Mesendoderm (in vitro differentiated cells): Measurements from ENCODE around the gene TAL2.

Source experiments
- DNase-seq: peaks from one replicate; pipeline ENCODE4 v3.0.0; 2013
- H2AK5ac ChIP-seq: 2 replicates; pipeline ENCODE4 v1.6.1; 2013; ENCODE audit warnings: low read length, inconsistent platforms
- H2BK120ac ChIP-seq: 2 replicates; pipeline ENCODE4 v1.6.1; 2013; ENCODE audit warnings: low read depth, mild to moderate bottlenecking, low read length, moderate library complexity, mixed read lengths
- H2BK15ac ChIP-seq: replicated peaks from 2 replicates; pipeline ENCODE4 v1.6.1; 2013; ENCODE audit warnings: low read depth, mild to moderate bottlenecking, moderate library complexity
- H2BK5ac ChIP-seq: 2 replicates; pipeline ENCODE4 v1.6.1; 2013; ENCODE audit warnings: low read length, inconsistent platforms
- H3K18ac ChIP-seq: 2 replicates; pipeline ENCODE4 v1.6.1; 2013; ENCODE audit warnings: mild to moderate bottlenecking, low read length, mixed read lengths
- H3K23ac ChIP-seq: one replicate; pipeline ENCODE4 v1.6.1; 2013; ENCODE audit warnings: low read length
- H3K27ac ChIP-seq: 2 replicates; pipeline ENCODE4 v1.5.1; 2013; ENCODE audit warnings: low read depth, mild to moderate bottlenecking, inconsistent platforms, low read length, moderate library complexity
- H3K27me3 ChIP-seq: 2 replicates; pipeline ENCODE4 v1.6.1; 2013; ENCODE audit warnings: low read length, control low read depth, mild to moderate bottlenecking, inconsistent platforms; ENCODE audit not compliant: insufficient read depth, poor library complexity
- H3K36me3 ChIP-seq: 2 replicates; pipeline ENCODE4 v1.6.1; 2013; ENCODE audit warnings: low read length, inconsistent platforms; ENCODE audit not compliant: control insufficient read depth, insufficient read depth
- H3K4ac ChIP-seq: one replicate; pipeline ENCODE4 v1.6.1; 2013; ENCODE audit warnings: low read depth, mild to moderate bottlenecking, low read length, moderate library complexity
- H3K4me1 ChIP-seq: 2 replicates; pipeline ENCODE4 v1.6.1; 2013; ENCODE audit warnings: low read depth, low read length, inconsistent platforms; ENCODE audit not compliant: control insufficient read depth
- H3K4me2 ChIP-seq: 2 replicates; pipeline ENCODE4 v1.6.1; 2013; ENCODE audit warnings: low read length
- H3K4me3 ChIP-seq: 2 replicates; pipeline ENCODE4 v1.5.1; 2013; ENCODE audit warnings: mild to moderate bottlenecking, low read length
- H3K56ac ChIP-seq: one replicate; pipeline ENCODE4 v1.6.1; 2013; ENCODE audit warnings: low read length
- H3K79me1 ChIP-seq: 2 replicates; pipeline ENCODE4 v1.6.1; 2013; ENCODE audit warnings: low read length, inconsistent platforms
- H3K79me2 ChIP-seq: 2 replicates; pipeline ENCODE4 v1.6.1; 2013; ENCODE audit warnings: mild to moderate bottlenecking, low read length; ENCODE audit not compliant: control insufficient read depth, insufficient read depth
- H3K9ac ChIP-seq: 2 replicates; pipeline ENCODE4 v1.6.1; 2013; ENCODE audit warnings: low read length, inconsistent platforms
- H4K5ac ChIP-seq: one replicate; pipeline ENCODE4 v1.6.1; 2013; ENCODE audit warnings: low read length
- H4K8ac ChIP-seq: one replicate; pipeline ENCODE4 v1.6.1; 2013; ENCODE audit warnings: low read depth, mild to moderate bottlenecking, control low read depth, low read length, moderate library complexity
- WGBS: extraction: QIAGEN DNeasy Blood & Tissue Kit; methylation state at CpG from one replicate; pipeline ENCODE4 v1.1.7; 2013; ENCODE audit warnings: low lambda C conversion rate, missing lambda C conversion rate; ENCODE audit not compliant: insufficient coverage; ENCODE audit errors: extremely low coverage; 5-methylcytosine and 5-hydroxymethylcytosine counted together

TAL2 gene

GRCh38 chr9:105694190-105694847 lies 32.1 kb downstream of the TAL2 start, which contains the start of gene TMEM38B:
TMEM38B (plus strand) TSS chr9:105694541; CDS start chr9:105694661, 120 bp downstream.
- H3K27me3 ChIP-seq = peaks cover 9% of the 10 kb centered on the region
- H3K79me2 ChIP-seq = no peaks in the 10 kb centered on the region
- peak within 1 kb of the TSS; percentile 77 for H3K9ac ChIP-seq
- H3K18ac ChIP-seq = peak within 1 kb of the TSS; percentile 77
- peak; percentile 88 for DNase-seq
- H2BK15ac ChIP-seq = no peak within 1 kb of the TSS
- H3K4me1 ChIP-seq = peaks cover 7% of the 10 kb centered on the region
- H2BK5ac ChIP-seq = no peak within 1 kb of the TSS
- H2AK5ac ChIP-seq = no peak within 1 kb of the TSS
- no peak within 1 kb of the TSS for H2BK120ac ChIP-seq
- H3K4me3 ChIP-seq = peak within 1 kb of the TSS; percentile 85
- WGBS = no CpG with 5 or more reads among the region's 65 CpGs
- H3K36me3 ChIP-seq = no peaks in the 10 kb centered on the region
- no peak within 1 kb of the TSS for H3K4ac ChIP-seq
- peak within 1 kb of the TSS; percentile 91 for H3K4me2 ChIP-seq
- no peaks in the 10 kb centered on the region for H3K79me1 ChIP-seq
- H3K27ac ChIP-seq = no peak within 1 kb of the TSS
- no peak within 1 kb of the TSS for H3K23ac ChIP-seq
- no peak within 1 kb of the TSS for H4K5ac ChIP-seq
- H4K8ac ChIP-seq = no peak within 1 kb of the TSS
- peak within 1 kb of the TSS; percentile 92 for H3K56ac ChIP-seq

- Histone ChIP-seq H3K36me3 (no peaks in the 10 kb centered on the region), H3K56ac (peak overlapping the region; percentile 92), H3K4me3 (peak overlapping the region; percentile 85), H2BK15ac (no peak overlapping the region), H3K27me3 (peaks cover 9% of the 10 kb centered on the region), H3K23ac (no peak overlapping the region), H3K4ac (no peak overlapping the region), H4K8ac (no peak overlapping the region), H3K18ac (peak overlapping the region; percentile 77), H3K79me2 (no peaks in the 10 kb centered on the region), H3K4me1 (peaks cover 7% of the 10 kb centered on the region), H2BK120ac (no peak overlapping the region), H4K5ac (no peak overlapping the region), H3K9ac (peak overlapping the region; percentile 77), H3K79me1 (no peaks in the 10 kb centered on the region), H2AK5ac (no peak overlapping the region), H2BK5ac (no peak overlapping the region), H3K27ac (no peak overlapping the region), H3K4me2 (peak overlapping the region; percentile 90)
- no CpG with 5 or more reads among the region's 42 CpGs for WGBS
- peak; percentile 72 for DNase-seq
Observed at GRCh38 chr9:105694848-105695581, 32.8 kb downstream of the TAL2 start.

GRCh38 chr9:105696219-105696793 lies 34.0 kb downstream of the TAL2 start:
- Histone ChIP-seq H4K5ac (no peak overlapping the region), H2BK5ac (no peak overlapping the region), H3K18ac (no peak overlapping the region), H3K79me2 (no peaks in the 10 kb centered on the region), H3K27me3 (peaks cover 9% of the 10 kb centered on the region), H3K9ac (no peak overlapping the region), H3K4me3 (no peak overlapping the region), H3K56ac (no peak overlapping the region), H3K27ac (no peak overlapping the region), H2AK5ac (no peak overlapping the region), H3K4ac (no peak overlapping the region), H4K8ac (no peak overlapping the region), H3K23ac (no peak overlapping the region), H2BK120ac (no peak overlapping the region), H3K79me1 (no peaks in the 10 kb centered on the region), H3K36me3 (no peaks in the 10 kb centered on the region), H3K4me2 (no peak overlapping the region), H3K4me1 (peaks cover 7% of the 10 kb centered on the region), H2BK15ac (no peak overlapping the region)
- WGBS = no CpG with 5 or more reads among the region's 12 CpGs
- no peak for DNase-seq

- H3K27ac ChIP-seq = no peak overlapping the region
- H3K18ac ChIP-seq = no peak overlapping the region
- no peaks in the 10 kb centered on the region for H3K36me3 ChIP-seq
- H4K5ac ChIP-seq = no peak overlapping the region
- H3K4me1 ChIP-seq = peaks cover 7% of the 10 kb centered on the region
- no peak overlapping the region for H3K4ac ChIP-seq
- no peak overlapping the region for H3K4me2 ChIP-seq
- no peak overlapping the region for H2AK5ac ChIP-seq
- WGBS = no CpG with 5 or more reads among the region's 4 CpGs
- no peak overlapping the region for H2BK120ac ChIP-seq
- H3K27me3 ChIP-seq = peaks cover 9% of the 10 kb centered on the region
- H3K56ac ChIP-seq = no peak overlapping the region
- H2BK5ac ChIP-seq = no peak overlapping the region
- H4K8ac ChIP-seq = no peak overlapping the region
- no peaks in the 10 kb centered on the region for H3K79me2 ChIP-seq
- DNase-seq = no peak
- H3K79me1 ChIP-seq = no peaks in the 10 kb centered on the region
- no peak overlapping the region for H3K4me3 ChIP-seq
- H3K23ac ChIP-seq = no peak overlapping the region
- H2BK15ac ChIP-seq = no peak overlapping the region
- no peak overlapping the region for H3K9ac ChIP-seq
Observed at GRCh38 chr9:105697871-105698270, 35.6 kb downstream of the TAL2 start.

GRCh38 chr9:105698348-105698870 lies 36.2 kb downstream of the TAL2 start:
- Histone ChIP-seq H3K4me3 (no peak overlapping the region), H2BK15ac (no peak overlapping the region), H3K4ac (no peak overlapping the region), H2BK120ac (no peak overlapping the region), H3K4me2 (no peak overlapping the region), H3K18ac (no peak overlapping the region), H3K27ac (no peak overlapping the region), H2AK5ac (no peak overlapping the region), H3K56ac (no peak overlapping the region), H4K8ac (no peak overlapping the region), H3K4me1 (peaks cover 6% of the 10 kb centered on the region), H3K79me2 (no peaks in the 10 kb centered on the region), H3K23ac (no peak overlapping the region), H3K36me3 (no peaks in the 10 kb centered on the region), H2BK5ac (no peak overlapping the region), H4K5ac (no peak overlapping the region), H3K79me1 (no peaks in the 10 kb centered on the region), H3K27me3 (peaks cover 7% of the 10 kb centered on the region), H3K9ac (no peak overlapping the region)
- WGBS = no CpG with 5 or more reads among the region's 1 CpG
- no peak for DNase-seq
